ENCODE data around the gene PTPRN2.
"Not testable (repeated sequence)": the region's sequence is repeated elsewhere in the genome, so short reads cannot be mapped to it uniquely, and the experiment has no call there.

PTPRN2 gene

DNA sequence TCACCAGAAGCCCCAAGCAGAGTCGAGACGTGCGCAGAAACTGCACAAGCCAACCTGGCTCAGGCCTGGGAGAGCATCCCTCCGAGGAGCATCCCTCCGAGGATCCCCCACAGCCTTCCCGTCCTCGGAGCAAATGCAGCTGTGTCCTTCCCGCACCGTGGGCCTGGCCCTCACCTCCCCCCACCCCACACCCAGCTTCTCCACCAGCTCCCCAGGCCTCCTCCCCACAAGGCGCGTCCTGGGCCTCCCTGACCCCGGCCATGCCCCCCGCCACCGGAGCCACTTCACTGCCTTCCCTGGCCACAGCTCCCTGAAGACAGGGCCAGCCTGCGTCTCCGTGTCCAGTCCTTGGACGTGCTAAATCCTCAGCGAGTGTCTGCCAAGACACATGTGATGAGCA lies 60.6 kb downstream of the PTPRN2 start:
- DNase-seq (ENCODE audit: insufficient read length, low spot score) (no peak), FAIRE-seq (no peak)
- TF ChIP-seq, protein P1, sequence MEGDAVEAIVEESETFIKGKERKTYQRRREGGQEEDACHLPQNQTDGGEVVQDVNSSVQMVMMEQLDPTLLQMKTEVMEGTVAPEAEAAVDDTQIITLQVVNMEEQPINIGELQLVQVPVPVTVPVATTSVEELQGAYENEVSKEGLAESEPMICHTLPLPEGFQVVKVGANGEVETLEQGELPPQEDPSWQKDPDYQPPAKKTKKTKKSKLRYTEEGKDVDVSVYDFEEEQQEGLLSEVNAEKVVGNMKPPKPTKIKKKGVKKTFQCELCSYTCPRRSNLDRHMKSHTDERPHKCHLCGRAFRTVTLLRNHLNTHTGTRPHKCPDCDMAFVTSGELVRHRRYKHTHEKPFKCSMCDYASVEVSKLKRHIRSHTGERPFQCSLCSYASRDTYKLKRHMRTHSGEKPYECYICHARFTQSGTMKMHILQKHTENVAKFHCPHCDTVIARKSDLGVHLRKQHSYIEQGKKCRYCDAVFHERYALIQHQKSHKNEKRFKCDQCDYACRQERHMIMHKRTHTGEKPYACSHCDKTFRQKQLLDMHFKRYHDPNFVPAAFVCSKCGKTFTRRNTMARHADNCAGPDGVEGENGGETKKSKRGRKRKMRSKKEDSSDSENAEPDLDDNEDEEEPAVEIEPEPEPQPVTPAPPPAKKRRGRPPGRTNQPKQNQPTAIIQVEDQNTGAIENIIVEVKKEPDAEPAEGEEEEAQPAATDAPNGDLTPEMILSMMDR (IDR thresholded peaks at IDR 0.05; ENCODE audit: insufficient read depth, missing control alignments), result no peak

DNA sequence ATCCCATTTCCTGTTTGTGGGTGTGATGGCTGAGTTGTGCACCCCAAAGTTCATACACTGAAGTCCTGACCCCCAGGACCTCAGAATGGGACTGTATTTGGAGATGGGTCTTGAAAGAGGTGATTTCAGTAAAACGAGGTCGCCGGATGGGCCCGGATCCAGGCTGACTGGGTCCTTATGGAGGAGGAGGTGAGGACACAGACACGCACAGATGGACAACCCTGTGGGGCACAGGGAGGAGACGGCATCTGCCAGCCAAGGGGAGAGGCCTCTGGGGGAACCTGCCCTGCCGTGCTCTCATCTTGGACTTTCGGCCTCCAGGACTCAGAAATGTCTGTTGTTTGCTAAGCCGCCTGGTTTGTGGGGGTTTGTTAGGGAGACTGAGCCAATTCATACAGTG lies 61.1 kb downstream of the PTPRN2 start:
- TF ChIP-seq, protein P1 (IDR thresholded peaks at IDR 0.05; ENCODE audit: insufficient read depth, missing control alignments), result no peak
- FAIRE-seq (no peak), DNase-seq (ENCODE audit: insufficient read length, low spot score) (no peak)

DNA sequence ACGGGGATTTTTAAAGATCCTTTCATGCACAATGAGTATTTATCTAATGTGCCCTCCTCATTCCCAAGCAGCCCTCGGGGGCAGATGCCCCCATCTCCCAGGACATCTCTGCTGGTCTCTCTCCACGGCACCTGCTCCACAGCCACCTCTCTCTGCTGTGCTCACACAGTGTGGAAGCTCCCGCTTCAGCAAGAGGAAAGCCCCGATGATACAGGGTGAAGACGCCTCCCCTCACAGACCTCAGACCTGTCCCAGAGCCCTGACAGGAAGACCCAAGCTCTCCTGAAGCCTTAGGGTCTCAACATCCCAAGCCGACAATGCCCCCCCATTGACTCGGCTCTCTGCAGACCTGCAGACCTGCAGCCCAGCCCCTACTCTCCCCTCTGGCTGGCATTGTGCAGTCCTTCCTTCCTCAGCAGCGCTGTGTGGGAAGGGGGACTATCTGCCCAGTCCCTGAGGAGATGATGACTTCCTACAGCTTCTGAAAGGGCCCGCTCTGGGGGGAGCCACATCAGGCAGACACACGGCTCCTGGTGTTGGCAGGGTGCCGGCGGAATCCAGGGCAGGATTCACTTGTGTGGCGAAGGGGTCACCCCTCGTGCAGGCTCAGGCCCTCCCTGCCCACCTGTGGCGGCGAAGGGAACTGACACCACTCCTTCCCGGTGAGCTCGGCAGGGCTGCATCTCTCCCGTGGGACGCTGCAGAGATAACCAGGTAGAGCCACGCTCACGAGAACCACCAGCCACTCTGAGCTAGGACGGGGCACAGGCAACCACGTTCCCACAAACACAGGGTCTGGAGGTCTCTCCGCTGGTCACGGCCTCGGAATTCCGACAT lies 61.8 kb downstream of the PTPRN2 start:
- no peak for FAIRE-seq

GRCh38 chr7:158524749-158525635 lies 62.6 kb downstream of the PTPRN2 start:
- TF ChIP-seq, protein P1 (IDR thresholded peaks at IDR 0.05; ENCODE audit: insufficient read depth, missing control alignments), result no peak
- no peak for DNase-seq (ENCODE audit: insufficient read length, low spot score)
- no peak for FAIRE-seq

More for the DNA sequence above, 61.8 kb downstream of the PTPRN2 start:
- DNase-seq (ENCODE audit: insufficient read length, low spot score), result no peak
- TF ChIP-seq, protein P1 (IDR thresholded peaks at IDR 0.05; ENCODE audit: insufficient read depth, missing control alignments), result no peak

DNA sequence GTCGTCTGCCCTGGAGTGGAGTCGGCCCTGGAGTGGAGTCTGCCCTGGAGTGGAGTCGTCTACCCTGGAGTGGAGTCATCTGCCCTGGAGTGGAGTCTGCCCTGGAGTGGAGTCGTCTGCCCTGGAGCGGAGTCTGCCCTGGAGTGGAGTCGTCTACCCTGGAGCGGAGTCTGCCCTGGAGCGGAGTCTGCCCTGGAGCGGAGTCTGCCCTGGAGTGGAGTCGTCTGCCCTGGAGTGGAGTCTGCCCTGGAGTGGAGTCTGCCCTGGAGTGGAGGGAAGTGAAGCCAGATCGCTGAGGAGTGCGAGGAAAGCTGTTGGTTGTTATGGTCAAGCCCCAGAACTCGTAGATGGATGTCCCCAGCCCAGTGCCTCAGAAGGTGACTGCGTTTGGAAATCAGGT lies 63.3 kb downstream of the PTPRN2 start:
- DNase-seq (ENCODE audit: insufficient read length, low spot score); FAIRE-seq: not testable (repeated sequence)

DNA sequence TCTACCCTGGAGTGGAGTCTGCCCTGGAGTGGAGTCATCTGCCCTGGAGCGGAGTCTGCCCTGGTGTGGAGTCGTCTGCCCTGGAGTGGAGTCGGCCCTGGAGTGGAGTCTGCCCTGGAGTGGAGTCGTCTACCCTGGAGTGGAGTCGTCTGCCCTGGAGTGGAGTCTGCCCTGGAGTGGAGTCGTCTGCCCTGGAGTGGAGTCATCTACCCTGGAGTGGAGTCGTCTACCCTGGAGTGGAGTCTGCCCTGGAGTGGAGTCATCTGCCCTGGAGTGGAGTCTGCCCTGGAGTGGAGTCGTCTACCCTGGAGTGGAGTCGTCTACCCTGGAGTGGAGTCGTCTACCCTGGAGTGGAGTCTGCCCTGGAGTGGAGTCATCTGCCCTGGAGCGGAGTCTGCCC lies 63.7 kb downstream of the PTPRN2 start:
- DNase-seq (ENCODE audit: insufficient read length, low spot score); FAIRE-seq: not testable (repeated sequence)

DNA sequence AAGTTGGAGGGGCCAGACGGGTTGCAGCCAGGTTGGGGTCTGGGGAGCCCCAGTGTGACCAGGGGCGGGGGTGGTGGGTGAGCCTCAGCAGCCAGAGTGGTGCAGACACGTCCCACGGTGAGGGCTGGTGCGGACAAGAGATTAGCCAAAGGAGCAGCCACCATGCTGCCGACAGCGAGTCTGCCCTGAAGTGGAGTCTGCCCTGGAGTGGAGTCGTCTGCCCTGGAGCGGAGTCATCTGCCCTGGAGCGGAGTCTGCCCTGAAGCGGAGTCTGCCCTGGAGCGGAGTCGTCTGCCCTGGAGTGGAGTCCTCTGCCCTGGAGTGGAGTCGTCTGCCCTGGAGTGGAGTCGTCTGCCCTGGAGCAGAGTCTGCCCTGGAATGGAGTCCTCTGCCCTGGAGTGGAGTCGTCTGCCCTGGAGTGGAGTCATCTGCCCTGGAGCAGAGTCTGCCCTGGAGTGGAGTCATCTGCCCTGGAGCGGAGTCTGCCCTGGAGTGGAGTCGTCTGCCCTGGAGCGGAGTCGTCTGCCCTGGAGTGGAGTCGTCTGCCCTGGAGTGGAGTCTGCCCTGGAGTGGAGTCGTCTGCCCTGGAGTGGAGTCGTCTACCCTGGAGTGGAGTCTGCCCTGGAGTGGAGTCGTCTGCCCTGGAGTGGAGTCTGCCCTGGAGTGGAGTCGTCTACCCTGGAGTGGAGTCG lies 64.3 kb downstream of the PTPRN2 start:
- FAIRE-seq, result not testable (repeated sequence)

DNA sequence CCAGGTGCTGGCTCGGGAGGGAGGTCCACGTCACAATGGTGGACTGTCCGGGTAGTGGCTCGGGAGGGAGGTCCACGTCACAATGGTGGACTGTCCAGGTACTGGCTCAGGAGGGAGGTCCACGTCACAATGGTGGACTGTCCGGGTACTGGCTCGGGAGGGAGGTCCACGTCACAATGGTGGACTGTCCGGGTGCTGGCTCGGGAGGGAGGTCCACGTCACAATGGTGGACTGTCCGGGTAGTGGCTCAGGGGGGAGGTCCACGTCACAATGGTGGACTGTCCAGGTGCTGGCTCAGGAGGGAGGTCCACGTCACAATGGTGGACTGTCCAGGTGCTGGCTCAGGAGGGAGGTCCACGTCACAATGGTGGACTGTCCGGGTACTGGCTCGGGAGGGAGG lies 65.8 kb downstream of the PTPRN2 start:
- not testable (repeated sequence) for DNase-seq (ENCODE audit: insufficient read length, low spot score); FAIRE-seq

More for the DNA sequence above, 64.3 kb downstream of the PTPRN2 start:
- DNase-seq (ENCODE audit: insufficient read length, low spot score), result not testable (repeated sequence)

GRCh38 chr7:158520825-158521224 lies 66.8 kb downstream of the PTPRN2 start:
- DNase-seq (ENCODE audit: insufficient read length, low spot score) (no peak), FAIRE-seq (no peak)
- TF ChIP-seq, protein P1 (IDR thresholded peaks at IDR 0.05; ENCODE audit: insufficient read depth, missing control alignments), result no peak
